GM12874 (cell line): ENCODE results near the gene NEB.

Experiments used
- TF ChIP-seq, protein P1 (sequence below): IDR thresholded peaks from 2 replicates; pipeline ENCODE4 v1.5.1; 2011; ENCODE audit warnings: low read depth, mild to moderate bottlenecking, control low read depth, low read length, moderate library complexity; ENCODE audit not compliant: insufficient read depth

Gene NEB

DNA sequence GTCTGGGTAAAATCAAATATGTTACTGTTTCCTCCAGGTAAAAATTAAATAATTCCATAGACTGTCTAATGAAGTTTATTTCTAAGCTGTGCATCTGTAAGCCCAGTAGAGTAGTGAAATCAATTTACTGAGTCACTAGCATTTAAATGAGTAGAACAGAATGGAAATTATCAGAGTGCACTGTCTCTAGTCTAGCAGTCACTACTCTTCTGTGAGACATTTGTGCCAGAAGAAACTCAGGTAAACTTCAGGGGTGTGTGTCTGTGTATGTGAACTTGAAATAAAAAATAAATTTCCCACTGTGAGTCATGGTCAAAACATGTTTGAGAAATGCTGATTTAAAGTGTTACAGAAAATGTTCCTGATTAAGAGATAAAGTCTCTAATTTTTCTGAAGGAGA lies 178.2 kb downstream of the NEB start:
- TF ChIP-seq, protein P1, sequence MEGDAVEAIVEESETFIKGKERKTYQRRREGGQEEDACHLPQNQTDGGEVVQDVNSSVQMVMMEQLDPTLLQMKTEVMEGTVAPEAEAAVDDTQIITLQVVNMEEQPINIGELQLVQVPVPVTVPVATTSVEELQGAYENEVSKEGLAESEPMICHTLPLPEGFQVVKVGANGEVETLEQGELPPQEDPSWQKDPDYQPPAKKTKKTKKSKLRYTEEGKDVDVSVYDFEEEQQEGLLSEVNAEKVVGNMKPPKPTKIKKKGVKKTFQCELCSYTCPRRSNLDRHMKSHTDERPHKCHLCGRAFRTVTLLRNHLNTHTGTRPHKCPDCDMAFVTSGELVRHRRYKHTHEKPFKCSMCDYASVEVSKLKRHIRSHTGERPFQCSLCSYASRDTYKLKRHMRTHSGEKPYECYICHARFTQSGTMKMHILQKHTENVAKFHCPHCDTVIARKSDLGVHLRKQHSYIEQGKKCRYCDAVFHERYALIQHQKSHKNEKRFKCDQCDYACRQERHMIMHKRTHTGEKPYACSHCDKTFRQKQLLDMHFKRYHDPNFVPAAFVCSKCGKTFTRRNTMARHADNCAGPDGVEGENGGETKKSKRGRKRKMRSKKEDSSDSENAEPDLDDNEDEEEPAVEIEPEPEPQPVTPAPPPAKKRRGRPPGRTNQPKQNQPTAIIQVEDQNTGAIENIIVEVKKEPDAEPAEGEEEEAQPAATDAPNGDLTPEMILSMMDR = no peak

DNA sequence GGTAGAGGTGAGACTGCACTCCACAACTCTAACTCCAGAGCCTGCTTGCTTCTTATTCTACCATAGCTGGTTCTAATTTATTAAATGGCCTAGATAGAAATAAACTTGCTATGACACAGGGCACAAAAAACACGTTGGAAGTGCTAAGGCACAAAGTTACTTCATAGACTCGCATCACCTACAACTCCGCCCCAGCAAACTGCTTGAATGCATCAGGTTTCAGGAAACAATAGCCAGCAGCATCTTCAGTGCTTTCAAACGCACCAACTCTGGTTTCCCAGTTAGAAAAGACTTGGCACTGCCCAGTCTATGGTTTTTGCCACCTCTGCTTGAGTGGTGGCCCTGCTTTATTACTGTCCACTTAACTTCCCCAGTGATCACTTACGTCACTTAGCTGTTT lies 182.0 kb downstream of the NEB start:
- TF ChIP-seq, protein P1 = no peak

DNA sequence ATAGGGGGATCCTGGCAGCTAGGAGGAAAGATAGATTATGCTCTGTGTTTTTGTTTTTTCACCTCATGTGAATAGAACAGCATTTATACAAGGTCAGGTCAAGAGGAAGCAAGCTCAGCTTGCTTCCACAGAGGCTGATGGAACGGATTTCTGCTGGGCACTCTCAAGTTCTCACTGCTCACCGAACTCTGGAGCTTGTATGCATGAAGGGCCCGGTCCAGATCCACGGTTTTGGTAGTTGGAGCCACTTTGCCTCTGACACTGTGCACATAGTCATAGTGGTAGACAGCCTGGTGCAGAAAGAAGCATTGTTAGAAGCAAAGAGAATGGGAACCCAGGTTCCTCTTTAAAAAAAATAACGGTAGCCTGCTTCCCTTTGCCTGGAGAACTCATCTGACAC lies 182.7 kb downstream of the NEB start:
- TF ChIP-seq, protein P1 = no peak

DNA sequence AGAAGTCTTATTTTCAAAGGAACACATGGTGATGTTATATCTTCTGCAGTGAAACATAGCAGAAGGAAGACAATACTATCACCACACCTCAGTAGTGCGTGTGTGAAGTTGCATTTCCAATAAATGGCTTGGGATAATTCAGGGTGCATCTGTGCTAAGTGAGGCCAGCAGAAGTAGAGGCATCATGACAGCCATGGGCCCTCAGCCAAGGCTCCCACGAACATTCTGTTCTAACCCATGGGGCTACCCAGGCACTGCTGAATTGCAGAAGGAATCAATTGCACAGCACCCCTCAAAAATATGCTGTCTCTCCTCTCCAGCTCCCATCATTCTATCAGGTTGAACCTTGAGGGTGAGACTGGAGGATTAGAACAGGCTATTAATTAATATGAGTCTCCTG lies 185.1 kb downstream of the NEB start:
- TF ChIP-seq, protein P1 = no peak

DNA sequence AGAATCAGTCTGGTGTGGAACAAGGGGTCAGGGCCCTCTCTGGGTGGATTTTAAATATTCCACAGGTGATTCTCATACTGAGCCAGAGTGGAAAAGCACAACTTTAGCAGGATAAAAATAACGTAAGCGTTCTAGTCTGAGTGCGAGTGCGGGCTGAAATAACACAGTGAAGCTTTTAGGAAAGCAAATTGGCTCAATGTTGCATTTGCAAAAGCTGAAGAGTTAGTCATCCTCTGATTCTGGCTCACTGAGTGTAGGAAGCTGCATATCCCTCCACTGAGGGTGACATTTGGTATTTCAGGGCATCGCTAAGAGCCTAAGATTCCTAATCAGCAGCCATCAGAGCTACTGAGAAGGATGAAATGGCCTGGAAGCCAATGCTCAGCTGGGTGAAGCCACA lies 189.8 kb downstream of the NEB start:
- TF ChIP-seq, protein P1 = no peak

DNA sequence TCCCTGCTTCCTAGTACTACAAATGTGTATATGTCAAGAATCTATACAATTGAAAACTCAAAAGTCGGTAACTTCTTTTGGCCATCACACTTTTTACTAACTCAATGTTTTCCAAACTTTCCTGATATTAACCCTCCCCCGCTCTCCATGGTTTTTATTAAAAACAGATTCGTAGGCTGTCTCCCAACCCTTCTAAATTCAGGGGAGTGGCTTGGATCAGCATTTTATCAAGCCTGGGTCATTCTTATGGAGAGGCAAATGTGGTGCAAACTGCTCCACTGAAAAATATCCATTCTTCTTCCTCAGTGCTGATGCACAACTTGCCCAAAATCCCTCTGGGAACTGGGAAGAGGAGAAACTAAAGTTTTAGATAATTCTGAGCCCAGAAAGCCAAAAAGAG lies 190.4 kb downstream of the NEB start:
- TF ChIP-seq, protein P1 = no peak

DNA sequence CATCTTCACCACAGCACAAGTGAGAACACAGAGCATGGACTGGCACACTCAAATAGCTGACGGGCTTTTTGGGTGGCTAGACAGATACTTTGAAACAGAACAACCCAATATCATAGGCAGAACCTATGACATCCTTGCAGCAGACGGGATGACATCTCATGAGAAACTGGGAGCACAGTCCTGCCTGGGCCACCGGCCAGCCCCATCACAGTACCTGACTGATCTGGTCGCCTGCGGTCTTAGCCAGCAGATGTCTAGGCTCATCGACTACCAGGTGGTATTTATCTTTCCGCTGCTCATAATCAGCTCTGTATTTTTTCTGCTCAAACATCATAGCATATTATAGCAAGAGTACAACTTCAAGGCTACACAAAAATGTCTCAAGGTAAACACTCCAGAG lies 200.3 kb downstream of the NEB start:
- TF ChIP-seq, protein P1 = no peak

DNA sequence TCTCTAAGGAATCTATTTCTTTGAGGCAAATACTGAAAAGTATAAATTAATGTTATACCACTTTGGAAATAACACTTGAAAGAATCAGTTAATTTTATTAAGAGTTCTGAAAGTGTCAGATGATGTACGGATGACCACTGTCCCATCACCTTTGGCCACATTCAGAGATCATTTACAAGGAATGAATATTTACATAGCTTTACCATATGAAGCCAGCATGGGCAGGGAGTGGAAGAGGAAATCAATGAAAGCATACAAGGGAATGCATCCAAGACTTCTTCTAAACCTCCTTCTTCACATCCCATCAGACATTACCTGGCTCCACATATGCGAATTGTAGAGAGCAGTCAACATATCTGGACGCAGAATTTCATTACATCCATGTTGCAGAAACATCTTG lies 201.1 kb downstream of the NEB start:
- TF ChIP-seq, protein P1 = no peak
